Activated CD4-positive, alpha-beta T cell treated with anti-CD3 and anti-CD28 coated beads, Interleukin-2, amount 10 ng/mL, durations not matched to agents 7 days and 5 days (primary cell): ENCODE measurements around the gene HEPACAM. TPM values are rescaled to one million over a fixed set of nuclear protein-coding genes. Genes with fewer than 3 reads are reported as not detected.

ENCODE experiments used
- CTCF ChIA-PET: fragments of 350-600 bp; sonication (Branson Sonifier 250); formaldehyde crosslinking; loops from one replicate; lab custom pipeline; 2021; ENCODE audit warnings: antibody characterized with exemption; lab: Charles Lee
- POLR2A ChIA-PET: fragments of 350-600 bp; sonication (Branson Sonifier 250); formaldehyde crosslinking; loops from one replicate; lab custom pipeline; 2021; ENCODE audit warnings: antibody characterized with exemption; lab: Charles Lee
- DNase-seq: peaks from one replicate; pipeline ENCODE4 v3.0.0-alpha.2; 2020
- H3K27ac Mint-ChIP-seq: one replicate; pipeline ENCODE4 v1.8.0; 2021; ENCODE audit warnings: mild to moderate bottlenecking, moderate library complexity, mixed read lengths
- H3K27me3 Mint-ChIP-seq: one replicate; pipeline ENCODE4 v1.8.0; 2021; ENCODE audit warnings: mixed read lengths
- H3K36me3 Mint-ChIP-seq: one replicate; pipeline ENCODE4 v1.8.0; 2021; ENCODE audit warnings: low read depth, mixed read lengths
- H3K4me1 Mint-ChIP-seq: one replicate; pipeline ENCODE4 v1.8.0; 2021; ENCODE audit warnings: mixed read lengths
- H3K4me3 Mint-ChIP-seq: one replicate; pipeline ENCODE4 v1.8.0; 2021; ENCODE audit warnings: mild to moderate bottlenecking, moderate library complexity, mixed read lengths
- H3K9me3 Mint-ChIP-seq: one replicate; pipeline ENCODE4 v1.8.0; 2021; ENCODE audit warnings: mixed read lengths
- total RNA-seq, 2 experiments: library from RNA; stranded (reverse); gene quantifications; one replicate each; pipeline ENCODE4 v1.2.3, GENCODE V29; 2021

HEPACAM gene
- total RNA-seq, 2 experiments from 2014 or later: not detected

DNA sequence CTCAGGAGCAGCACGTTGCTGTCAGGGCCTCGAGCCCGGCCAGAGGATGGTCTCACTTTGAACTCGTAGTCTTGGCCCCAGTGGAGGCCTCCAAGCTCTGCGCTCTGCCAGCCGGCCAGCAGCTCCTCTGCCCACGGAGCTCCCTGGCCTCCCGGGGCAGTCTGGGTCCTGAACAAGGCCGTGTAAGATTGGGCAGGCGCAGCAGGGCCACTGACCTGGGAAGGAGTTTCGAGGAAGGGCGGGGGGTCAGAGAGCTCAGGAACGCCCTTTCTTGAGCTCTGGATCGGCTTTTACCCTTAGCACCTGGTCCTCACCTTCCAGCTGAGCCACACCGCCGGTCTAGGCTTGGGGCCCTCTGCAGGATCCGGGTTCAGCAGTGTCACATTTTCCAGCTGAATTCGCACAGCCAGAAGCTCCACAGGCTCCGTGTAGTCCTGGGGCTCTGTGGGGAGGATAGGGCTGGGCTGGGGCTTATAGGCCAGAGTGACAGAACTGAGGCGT lies 40.3 kb downstream of the HEPACAM start:
- H3K9me3 Mint-ChIP-seq: no peaks in the 10 kb centered on the region
- no peaks in the 10 kb centered on the region for H3K36me3 Mint-ChIP-seq
- no peak overlapping the region for H3K27ac Mint-ChIP-seq
- POLR2A ChIA-PET: no interaction called here
- H3K27me3 Mint-ChIP-seq: peaks cover 11% of the 10 kb centered on the region
- CTCF ChIA-PET: no interaction called here
- no peak for DNase-seq
- peaks cover 10% of the 10 kb centered on the region for H3K4me1 Mint-ChIP-seq
- no peak overlapping the region for H3K4me3 Mint-ChIP-seq

DNA sequence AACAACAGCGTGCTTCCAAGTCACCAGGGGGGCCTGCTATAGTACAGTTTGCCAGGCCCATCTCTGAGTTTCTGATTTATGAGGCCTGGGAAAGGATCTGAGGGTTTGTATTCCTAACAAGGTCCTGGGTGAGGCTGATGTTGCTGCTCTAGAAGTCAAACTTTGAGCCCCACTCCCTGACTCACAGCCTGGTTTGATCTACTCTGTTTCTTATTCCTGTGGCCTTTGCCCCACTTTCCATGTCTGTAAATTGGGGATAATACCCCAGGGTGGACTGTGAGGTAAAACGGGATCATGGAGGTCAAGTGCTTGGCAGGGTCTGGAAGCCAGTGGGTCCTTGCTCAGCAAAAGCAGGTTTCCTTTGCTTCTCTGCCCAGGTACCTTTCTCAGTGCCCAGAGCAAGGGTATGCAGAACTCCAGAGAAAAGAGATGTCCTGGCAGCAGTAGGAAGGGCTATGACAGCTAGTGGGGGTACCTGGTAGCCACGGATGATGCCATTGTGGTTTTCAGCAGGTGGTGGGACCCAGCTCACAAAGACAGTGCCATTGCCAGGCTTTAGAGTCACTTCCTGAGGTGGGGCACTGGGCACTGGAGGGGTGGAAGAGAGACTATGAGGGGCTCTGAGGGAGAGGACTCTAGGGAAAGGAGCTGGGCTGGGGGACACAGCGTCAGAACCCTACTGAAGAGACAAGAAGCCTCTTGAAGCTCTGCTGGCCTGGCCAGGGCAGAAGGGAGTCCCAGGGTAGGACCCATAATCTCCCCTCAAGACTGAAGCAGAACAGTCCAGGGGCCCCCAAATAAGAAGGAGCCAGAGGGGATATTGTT lies 41.0 kb downstream of the HEPACAM start:
- Mint-ChIP-seq H3K27ac (no peak overlapping the region), H3K4me1 (peaks cover 10% of the 10 kb centered on the region), H3K9me3 (no peaks in the 10 kb centered on the region), H3K27me3 (peaks cover 9% of the 10 kb centered on the region), H3K4me3 (no peak overlapping the region), H3K36me3 (no peaks in the 10 kb centered on the region)
- POLR2A ChIA-PET: no interaction called here
- CTCF ChIA-PET: no interaction called here
- no peak for DNase-seq

DNA sequence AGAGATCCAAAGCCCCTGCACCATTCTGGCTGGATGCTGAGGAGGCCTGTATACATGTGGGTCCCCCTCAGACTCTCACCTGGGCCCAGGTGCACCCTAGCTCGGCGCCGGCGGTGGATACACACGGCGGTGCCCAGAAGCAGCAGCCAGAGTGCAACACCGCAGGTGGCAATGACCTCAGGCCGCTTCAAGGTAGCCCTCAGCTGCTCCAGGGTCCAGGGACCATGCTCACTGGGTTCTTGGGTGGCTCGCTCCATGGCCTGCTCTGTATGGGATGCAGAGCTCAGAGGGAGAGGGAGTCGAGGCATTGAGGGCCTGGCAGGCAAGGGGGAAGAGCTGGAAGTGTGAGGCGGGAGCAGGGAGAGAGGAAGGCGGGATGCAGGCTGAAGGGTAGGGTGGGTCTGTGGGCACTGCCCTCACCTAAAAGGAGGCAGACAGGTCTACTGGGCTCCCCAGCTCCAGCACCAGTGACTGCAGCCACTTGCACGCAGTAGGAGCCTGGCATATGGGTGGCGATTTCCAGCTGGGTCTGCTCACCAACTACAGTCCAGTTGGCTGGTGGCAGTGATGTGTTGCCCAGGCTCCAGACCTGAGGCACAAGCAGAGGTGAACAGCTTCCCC lies 42.0 kb downstream of the HEPACAM start:
- peak; percentile 4 for DNase-seq
- H3K27me3 Mint-ChIP-seq: peaks cover 8% of the 10 kb centered on the region
- no peaks in the 10 kb centered on the region for H3K36me3 Mint-ChIP-seq
- no peak overlapping the region for H3K4me3 Mint-ChIP-seq
- ChIA-PET CTCF (interaction anchor here (0.7 kb wide), 1 partner anchor 18 kb away, joined by 3 read pairs; no protein-coding TSS in a partner anchor), POLR2A (no interaction called here)
- peak overlapping the region; percentile 34 for H3K27ac Mint-ChIP-seq
- H3K4me1 Mint-ChIP-seq: peaks cover 10% of the 10 kb centered on the region
- no peaks in the 10 kb centered on the region for H3K9me3 Mint-ChIP-seq

DNA sequence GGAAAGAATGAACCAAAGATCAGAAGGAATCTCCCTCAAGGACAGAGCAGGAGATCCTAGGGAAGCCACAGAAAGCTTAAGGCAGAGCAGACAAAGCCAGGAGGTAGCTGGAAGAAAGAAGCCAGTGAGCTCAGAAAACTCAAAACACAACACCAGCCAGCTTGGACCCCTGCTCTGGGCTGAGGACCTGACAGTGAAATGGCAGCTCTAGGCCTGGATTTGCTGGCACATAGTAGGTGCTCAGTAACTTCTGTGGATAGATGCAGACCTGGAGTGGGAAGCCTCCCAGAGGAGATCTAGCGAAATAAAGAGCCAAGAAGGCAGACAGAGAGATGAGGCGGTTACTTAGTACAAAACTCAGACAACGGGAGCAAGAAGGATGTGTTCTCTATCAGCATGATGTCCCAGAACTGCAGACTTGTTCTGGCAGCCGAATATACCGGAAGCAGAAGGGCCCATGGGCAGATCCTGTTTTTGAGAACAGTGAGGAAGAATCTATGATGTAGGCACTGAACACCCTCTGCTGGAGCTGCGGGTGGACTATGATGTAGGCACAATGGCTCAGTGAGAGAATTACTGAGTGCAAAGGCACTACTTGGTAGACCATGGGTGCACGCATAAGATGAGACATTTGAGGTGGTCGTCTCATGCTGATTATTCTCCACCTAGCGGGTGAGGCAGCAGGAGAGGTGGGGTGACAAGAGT lies 42.9 kb downstream of the HEPACAM start:
- Mint-ChIP-seq H3K27me3 (peaks cover 5% of the 10 kb centered on the region), H3K9me3 (no peaks in the 10 kb centered on the region), H3K4me1 (peaks cover 7% of the 10 kb centered on the region), H3K4me3 (no peak overlapping the region), H3K27ac (no peak overlapping the region), H3K36me3 (no peaks in the 10 kb centered on the region)
- CTCF ChIA-PET: interaction anchor here (0.9 kb wide), 1 partner anchor 16 kb away, joined by 3 read pairs; no protein-coding TSS in a partner anchor
- DNase-seq: peak; percentile 5
- POLR2A ChIA-PET: interaction anchor here (0.5 kb wide), 1 partner anchor 60 kb away, joined by 6 read pairs; no protein-coding TSS in a partner anchor

DNA sequence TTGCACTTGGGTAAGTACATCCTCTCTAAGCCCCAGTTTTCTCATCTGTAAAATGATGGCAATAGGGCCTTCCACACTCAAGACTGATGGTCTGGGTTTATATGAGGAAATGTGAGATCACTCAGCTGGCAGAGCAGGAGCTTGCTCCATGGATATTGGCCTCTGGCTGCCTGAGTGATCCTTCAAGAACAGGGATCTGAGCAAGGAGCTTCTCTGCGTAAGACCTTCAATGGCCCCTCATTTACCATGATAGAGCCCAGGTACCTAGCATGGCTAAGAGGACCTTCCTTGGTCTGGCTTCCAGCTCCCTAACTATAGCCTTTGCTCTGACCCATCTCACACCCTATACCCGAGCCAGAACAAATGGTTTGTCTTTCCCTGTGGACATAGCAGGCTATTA lies 43.7 kb downstream of the HEPACAM start:
- Mint-ChIP-seq H3K36me3 (no peaks in the 10 kb centered on the region), H3K9me3 (no peaks in the 10 kb centered on the region), H3K4me3 (no peak overlapping the region), H3K4me1 (no peaks in the 10 kb centered on the region), H3K27ac (no peak overlapping the region), H3K27me3 (peaks cover 5% of the 10 kb centered on the region)
- DNase-seq: peak; percentile 1
- CTCF ChIA-PET: interaction anchor here (0.9 kb wide), 1 partner anchor 16 kb away, joined by 3 read pairs; no protein-coding TSS in a partner anchor
- POLR2A ChIA-PET: interaction anchor here (0.5 kb wide), 1 partner anchor 60 kb away, joined by 6 read pairs; no protein-coding TSS in a partner anchor

DNA sequence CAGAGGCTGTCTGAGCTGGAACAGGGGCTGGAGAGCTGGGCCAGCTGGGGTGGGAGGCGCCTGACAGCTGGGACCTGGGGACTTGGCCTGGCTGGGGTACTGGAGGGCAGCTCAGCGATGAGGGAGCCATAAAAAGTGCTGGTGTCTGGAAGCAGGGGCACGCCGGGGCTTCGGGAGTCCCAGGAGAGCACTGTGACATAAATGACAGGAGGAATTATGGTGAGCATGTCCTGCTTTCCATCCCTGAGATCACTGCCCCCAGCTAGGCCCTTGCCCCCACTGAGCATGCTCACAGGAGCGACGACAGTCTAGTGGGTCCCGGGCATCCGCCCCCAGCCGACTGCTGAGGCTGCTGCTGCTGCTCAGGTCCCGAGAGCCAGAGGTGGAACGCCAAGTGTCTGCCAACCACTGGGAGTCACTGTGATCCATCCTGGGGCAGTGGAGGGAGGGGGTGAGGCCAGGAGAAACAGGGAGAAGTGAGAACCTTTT lies 44.4 kb downstream of the HEPACAM start:
- no peak overlapping the region for H3K27ac Mint-ChIP-seq
- peak; percentile 2 for DNase-seq
- H3K4me1 Mint-ChIP-seq: no peaks in the 10 kb centered on the region
- ChIA-PET CTCF (interaction anchor here (1.2 to 1.7 kb wide), 3 partner anchors 8 to 15 kb away, joined by 3 to 4 read pairs (median 3); no protein-coding TSS in a partner anchor), POLR2A (no interaction called here)
- H3K27me3 Mint-ChIP-seq: peaks cover 5% of the 10 kb centered on the region
- H3K9me3 Mint-ChIP-seq: no peaks in the 10 kb centered on the region
- H3K4me3 Mint-ChIP-seq: no peak overlapping the region
- no peaks in the 10 kb centered on the region for H3K36me3 Mint-ChIP-seq

DNA sequence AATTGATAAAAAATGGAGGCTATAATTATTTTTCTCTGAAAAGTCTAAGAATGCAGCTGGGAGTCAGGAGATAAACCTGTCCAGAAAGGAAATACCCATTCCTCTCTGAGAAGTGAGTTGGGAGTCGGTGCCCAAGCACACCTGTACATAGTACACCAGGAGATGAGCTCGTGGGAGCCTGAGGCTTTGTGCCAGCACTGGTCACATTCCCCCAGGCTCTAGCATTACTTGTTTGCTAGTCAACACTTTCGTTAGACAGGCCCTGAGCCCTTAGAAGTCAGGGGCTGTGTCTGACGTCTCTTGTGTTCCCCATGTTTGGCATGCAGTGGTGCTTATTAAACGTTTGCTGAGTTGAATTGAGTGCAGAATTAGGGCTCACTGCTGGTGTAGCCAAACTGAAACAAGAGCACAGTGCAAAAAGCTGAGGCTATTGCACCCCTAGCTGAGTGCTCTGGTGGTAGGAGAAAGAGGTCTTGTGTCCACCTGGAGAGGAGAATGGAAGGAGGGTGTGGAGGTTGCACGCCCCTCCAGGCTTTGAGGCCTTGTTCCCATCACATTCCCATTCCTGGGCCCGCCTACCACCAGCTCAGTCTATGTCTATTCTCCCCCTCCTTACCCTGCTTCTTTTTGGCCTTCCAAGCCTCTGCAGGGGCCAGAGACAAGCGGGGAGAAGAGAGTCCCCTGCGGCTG lies 45.0 kb downstream of the HEPACAM start:
- CTCF ChIA-PET: interaction anchor here (1.2 to 1.7 kb wide), 3 partner anchors 9 to 15 kb away, joined by 3 to 4 read pairs (median 3); no protein-coding TSS in a partner anchor
- DNase-seq: peak; percentile 2
- Mint-ChIP-seq H3K4me1 (no peaks in the 10 kb centered on the region), H3K27ac (no peak overlapping the region), H3K9me3 (no peaks in the 10 kb centered on the region), H3K36me3 (no peaks in the 10 kb centered on the region), H3K4me3 (no peak overlapping the region), H3K27me3 (peaks cover 5% of the 10 kb centered on the region)
- POLR2A ChIA-PET: no interaction called here

DNA sequence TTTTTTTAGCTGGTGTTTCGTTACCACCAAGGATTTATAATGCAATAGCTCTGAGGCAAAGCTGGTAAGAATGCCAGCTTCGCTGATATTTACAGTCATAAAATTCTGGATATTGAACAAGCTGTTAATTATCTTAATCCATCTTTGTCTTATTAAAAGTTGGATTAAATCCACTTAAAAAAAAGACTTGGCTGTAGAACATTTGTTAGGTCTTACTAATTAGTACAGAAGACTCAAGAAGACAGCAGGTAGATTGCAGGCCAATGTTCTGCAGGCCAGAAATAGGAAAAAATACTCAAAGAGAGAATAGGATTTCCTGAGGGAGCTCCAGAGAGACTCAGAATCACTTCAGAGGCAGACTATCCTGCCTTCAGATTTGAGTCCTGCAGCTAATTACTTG lies 45.7 kb downstream of the HEPACAM start:
- Mint-ChIP-seq H3K9me3 (no peaks in the 10 kb centered on the region), H3K4me3 (no peak overlapping the region), H3K27ac (no peak overlapping the region), H3K36me3 (no peaks in the 10 kb centered on the region), H3K4me1 (no peaks in the 10 kb centered on the region), H3K27me3 (peaks cover 5% of the 10 kb centered on the region)
- ChIA-PET POLR2A (no interaction called here), CTCF (interaction anchor here (1.2 to 1.7 kb wide), 3 partner anchors 8 to 14 kb away, joined by 3 to 4 read pairs (median 3); no protein-coding TSS in a partner anchor)
- no peak for DNase-seq

DNA sequence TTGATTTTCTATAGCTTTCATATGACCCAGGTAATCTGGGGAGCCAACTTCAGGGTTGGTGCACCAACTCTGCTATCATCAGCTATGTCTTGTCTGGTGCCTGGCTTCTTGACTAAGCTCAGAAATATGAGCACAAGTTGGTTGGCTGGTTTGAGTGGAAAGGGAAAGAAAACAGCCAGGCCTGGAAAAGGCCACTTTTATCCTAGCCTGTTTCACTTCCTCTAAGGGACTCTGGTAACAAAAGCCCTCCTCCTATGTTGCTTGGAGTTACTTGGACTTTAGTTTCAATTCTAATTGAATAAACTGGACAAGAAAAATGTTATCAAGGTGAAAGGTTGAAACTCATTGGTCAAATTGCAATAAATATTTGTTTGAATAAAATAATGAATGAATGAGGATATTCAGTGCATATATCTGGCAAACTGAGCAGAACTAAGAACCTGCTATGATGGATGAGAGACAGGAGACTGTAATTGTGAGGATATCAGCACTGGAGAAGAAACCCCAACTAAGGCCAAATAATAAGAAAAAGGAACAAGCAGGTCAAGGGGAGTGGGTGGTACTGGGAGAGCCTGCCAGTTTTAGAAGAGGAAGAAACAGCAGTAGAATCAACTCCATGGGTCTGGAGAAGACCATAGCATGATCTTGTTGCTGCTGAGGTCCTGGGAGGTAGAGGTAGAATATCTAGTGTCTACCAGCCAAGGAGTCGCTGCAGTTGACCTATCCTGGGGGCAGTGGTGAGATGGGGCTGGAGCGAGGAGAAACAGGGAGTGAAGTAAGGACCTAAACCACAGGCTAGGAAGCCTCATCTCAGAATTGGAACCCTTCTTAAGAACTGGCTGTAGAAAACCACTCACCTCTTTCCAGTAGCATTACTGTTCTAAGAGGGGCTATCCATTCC lies 46.4 kb downstream of the HEPACAM start:
- ChIA-PET POLR2A (no interaction called here), CTCF (interaction anchor here (0.6 to 1.7 kb wide), 2 partner anchors 8 to 1237 kb away, joined by 3 read pairs; no protein-coding TSS in a partner anchor)
- Mint-ChIP-seq H3K4me3 (no peak overlapping the region), H3K4me1 (no peaks in the 10 kb centered on the region), H3K9me3 (no peaks in the 10 kb centered on the region), H3K36me3 (no peaks in the 10 kb centered on the region), H3K27ac (no peak overlapping the region), H3K27me3 (peaks cover 5% of the 10 kb centered on the region)
- no peak for DNase-seq

DNA sequence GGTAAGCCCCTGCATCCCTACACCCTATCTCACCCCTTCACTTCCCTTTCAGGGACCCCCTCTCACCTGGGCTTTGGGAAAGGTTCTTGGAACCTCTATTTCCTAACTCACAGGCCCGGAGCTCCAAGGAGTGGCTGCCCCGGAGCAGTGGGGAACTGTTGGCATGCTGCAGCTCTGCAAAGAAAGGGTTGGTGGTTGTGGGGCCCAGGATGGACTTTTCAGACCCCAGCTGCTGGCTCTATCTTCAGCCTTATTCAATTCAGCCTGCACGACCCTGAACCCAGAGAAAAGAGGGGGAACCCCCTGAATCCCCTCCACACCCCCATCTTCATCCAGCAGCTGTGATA lies 48.2 kb downstream of the HEPACAM start:
- H3K27me3 Mint-ChIP-seq: peaks cover 2% of the 10 kb centered on the region

DNA sequence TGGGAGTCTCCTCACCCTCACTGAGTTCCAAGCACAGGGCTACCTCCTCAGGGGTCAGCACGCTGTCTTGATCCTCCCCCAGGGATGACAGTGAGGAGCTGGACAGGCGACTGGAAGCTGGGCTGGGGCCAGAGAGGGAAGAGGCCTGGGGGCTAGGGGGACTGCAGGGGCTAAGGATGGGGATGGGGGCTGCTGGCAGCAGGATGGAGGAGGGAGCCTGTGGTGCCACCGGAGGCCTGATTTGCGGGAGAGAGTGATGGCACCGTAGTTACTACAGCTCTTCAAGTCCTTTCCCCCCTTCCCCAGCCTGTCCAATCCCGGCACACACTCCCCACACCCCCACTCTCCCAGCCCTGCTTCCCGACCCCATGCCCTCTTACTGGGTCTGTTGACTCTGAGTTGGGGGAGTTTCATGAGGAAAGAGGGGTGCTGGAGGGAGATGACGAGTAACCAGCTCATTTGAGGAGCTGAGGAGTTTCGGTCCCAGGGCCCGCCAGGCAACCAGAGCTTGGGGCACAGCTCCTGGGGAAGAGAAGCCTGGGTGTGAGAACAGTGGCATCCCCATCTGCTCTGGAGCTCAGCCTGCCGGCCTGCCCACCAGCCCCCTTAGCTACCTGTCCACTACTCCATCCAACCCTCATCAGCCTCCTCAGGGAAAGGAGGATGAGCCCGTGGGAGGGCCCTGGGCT lies 48.7 kb downstream of the HEPACAM start:
- Mint-ChIP-seq H3K27ac (no peak overlapping the region), H3K4me1 (no peaks in the 10 kb centered on the region), H3K9me3 (no peaks in the 10 kb centered on the region), H3K36me3 (no peaks in the 10 kb centered on the region), H3K27me3 (peaks cover 2% of the 10 kb centered on the region), H3K4me3 (no peak overlapping the region)
- ChIA-PET CTCF (interaction anchor here (1.2 to 1.9 kb wide), 2 partner anchors 11 to 52 kb away, joined by 3 to 10 read pairs; no protein-coding TSS in a partner anchor), POLR2A (no interaction called here)
- no peak for DNase-seq

More for the DNA sequence above, 48.2 kb downstream of the HEPACAM start:
- Mint-ChIP-seq H3K36me3 (no peaks in the 10 kb centered on the region), H3K9me3 (no peaks in the 10 kb centered on the region), H3K4me1 (no peaks in the 10 kb centered on the region), H3K4me3 (no peak overlapping the region), H3K27ac (no peak overlapping the region)
- POLR2A ChIA-PET: no interaction called here
- CTCF ChIA-PET: interaction anchor here (1.2 to 1.9 kb wide), 2 partner anchors 11 to 52 kb away, joined by 3 to 10 read pairs; no protein-coding TSS in a partner anchor
- no peak for DNase-seq
